SKM-1 (cell line): Measurements from ENCODE around the gene ADIG.
A peak's percentile ranks its signal among the peaks of the same experiment; 100 is the strongest.

Source experiments
- DNase-seq: peaks from one replicate; lab custom pipeline; 2025; ENCODE audit not compliant: unreplicated experiment; lab: John Stamatoyannopoulos, UW

Gene ADIG

DNA sequence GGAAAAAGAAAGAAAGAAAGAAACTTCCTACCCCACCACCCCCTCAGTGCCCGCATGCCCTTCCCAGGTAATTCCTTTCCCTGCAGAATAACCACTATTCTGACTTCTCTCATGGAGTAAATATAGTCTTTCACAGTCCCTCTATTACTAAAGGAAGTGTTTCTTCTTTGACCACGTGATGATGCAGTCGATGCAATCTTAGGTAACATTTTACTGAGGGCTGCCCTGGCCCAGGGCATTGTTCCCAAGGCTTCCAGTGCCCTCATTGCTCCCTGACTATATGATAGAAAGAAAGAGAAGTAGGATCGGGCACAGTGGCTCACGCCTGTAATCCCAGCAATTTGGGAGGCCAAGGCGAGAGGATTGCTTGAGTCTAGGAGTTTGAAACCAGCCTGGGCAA, 49.7 kb downstream of the ADIG start:
- no peak for DNase-seq

DNA sequence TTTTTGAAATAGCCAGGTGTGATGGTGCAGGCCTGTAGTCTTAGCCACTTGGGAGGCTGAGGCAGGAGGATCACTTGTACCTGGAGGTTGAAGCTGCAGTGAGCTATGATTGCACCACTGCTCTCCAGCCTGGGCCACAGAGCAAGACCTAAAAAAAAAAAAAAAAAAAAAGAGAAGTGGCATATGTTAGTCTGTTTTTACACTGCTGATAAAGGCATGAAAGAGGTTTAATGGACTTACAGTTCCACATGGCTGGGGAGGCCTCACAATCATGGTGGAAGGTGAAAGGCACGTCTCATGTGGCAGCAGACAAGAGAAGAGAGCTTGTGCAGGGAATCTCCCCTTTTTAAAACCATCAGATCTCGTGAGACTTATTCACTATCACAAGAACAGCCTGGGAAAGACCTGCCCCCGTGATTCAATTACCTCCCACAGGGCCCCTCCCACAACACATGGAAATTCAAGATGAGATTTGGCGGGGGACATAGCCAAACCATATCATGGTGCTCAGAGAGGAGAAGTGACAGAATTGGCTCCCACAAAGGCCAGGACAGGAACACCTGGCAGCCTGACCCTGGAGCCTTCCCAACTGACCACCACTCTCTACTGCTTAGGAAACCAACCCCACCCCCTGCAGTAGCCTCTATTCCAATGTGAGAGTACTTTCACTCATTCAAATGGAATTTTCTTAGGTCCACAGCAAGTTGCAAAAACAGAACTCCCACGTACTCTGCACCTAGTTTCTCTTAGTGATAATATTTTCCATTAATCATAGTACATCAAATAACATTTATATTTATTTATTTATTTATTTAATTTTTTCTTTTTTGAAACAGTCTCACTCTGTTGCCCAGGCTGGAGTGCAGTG, 50.4 kb downstream of the ADIG start:
- DNase-seq: no peak

DNA sequence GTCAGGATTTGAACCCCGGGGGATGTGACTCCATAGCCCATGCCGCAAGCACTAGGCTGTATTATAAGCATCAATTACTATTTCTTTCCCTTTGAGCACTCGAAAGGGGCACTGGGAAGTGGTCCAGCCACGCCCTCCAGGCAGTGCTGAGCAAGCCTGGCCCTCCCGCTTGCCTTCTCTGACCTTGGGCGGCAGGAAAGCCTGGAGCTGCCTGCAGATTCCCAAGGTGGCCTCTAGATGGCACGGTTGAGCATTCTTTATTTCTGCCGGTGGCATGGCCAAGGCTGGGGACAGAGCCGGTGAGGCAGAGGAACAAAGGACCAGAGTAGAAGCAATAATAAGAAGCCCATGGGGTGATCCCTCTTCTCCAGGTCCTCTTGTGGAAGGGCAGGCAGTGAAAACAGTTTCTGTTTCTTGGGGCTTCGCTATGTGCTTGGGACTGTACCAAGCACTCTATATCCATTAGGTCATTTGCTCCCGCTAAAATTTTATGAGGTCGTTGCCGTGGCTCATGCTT, 52.6 kb downstream of the ADIG start:
- peak; percentile 40 for DNase-seq

DNA sequence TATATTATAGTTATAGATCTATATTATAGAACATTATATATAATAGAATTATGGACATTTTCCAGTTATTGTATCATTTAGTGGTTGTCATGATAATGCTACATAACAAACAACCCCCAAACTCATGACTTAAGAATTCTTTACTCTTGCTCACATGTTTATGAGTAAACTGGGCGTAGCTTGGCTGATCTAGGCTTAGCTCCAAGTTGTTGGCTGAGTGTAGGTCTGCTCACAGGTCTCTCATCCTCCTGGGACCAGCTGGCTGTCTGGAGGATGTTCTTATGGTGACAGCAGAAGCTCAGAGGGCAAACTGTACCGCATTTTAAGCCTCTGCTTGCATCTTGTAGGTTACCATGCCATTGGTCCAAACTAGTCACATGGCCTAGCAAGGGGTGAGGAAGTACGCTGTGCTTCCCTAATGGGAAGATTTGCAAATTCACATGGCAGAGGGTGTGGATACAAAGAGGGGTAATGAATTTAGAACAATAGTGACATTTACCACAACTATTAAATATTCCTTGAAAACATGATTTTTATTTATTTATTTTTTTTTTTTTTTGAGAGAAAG, 54.8 kb downstream of the ADIG start:
- no peak for DNase-seq
